SK-N-MC (cell line): ENCODE results near the gene KLHDC8A.

Experiments
- DNase-seq: peaks from one replicate; pipeline ENCODE4 v3.0.0-alpha.2; 2011; ENCODE audit warnings: low read depth, low spot score
- H3K27ac ChIP-seq: fragments of 200-600 bp; sonication (generic); 2 replicates; pipeline ENCODE4 v1.5.1; 2016; ENCODE audit warnings: mixed run types
- H3K36me3 ChIP-seq: fragments of 200-600 bp; sonication (generic); 2 replicates; pipeline ENCODE4 v1.6.1; 2017; ENCODE audit warnings: antibody characterized with exemption, low read length, mixed read lengths; ENCODE audit not compliant: insufficient read depth
- H3K4me3 ChIP-seq: fragments of 200-600 bp; sonication (generic); 2 replicates; pipeline ENCODE4 v1.5.1; 2016
- H3K9ac ChIP-seq: fragments of 200-600 bp; sonication (generic); 2 replicates; pipeline ENCODE4 v1.8.0; 2017; ENCODE audit warnings: mixed run types, mixed read lengths; ENCODE audit not compliant: insufficient read length
- H3K9me3 ChIP-seq: fragments of 200-600 bp; sonication (generic); 2 replicates; pipeline ENCODE4 v1.6.1; 2017; ENCODE audit warnings: low read depth, mild to moderate bottlenecking, antibody characterized with exemption, low read length, moderate library complexity, mixed read lengths
- EZH2 ChIP-seq: fragments of 200-600 bp; sonication (generic); IDR thresholded peaks from one replicate; pipeline ENCODE4 v1.6.1; 2017; ENCODE audit warnings: antibody characterized with exemption
- FOXP2 ChIP-seq: optimal IDR thresholded peaks from 2 replicates; pipeline ENCODE3; 2011; ENCODE audit warnings: mild to moderate bottlenecking, moderate library complexity; ENCODE audit not compliant: insufficient read depth; ENCODE audit errors: extremely low read length, control extremely low read depth
- POLR2AphosphoS5 ChIP-seq: IDR thresholded peaks from 2 replicates; pipeline ENCODE4 v1.6.1; 2012; ENCODE audit warnings: mild to moderate bottlenecking, low read depth, low read length, borderline replicate concordance

Gene KLHDC8A

DNA sequence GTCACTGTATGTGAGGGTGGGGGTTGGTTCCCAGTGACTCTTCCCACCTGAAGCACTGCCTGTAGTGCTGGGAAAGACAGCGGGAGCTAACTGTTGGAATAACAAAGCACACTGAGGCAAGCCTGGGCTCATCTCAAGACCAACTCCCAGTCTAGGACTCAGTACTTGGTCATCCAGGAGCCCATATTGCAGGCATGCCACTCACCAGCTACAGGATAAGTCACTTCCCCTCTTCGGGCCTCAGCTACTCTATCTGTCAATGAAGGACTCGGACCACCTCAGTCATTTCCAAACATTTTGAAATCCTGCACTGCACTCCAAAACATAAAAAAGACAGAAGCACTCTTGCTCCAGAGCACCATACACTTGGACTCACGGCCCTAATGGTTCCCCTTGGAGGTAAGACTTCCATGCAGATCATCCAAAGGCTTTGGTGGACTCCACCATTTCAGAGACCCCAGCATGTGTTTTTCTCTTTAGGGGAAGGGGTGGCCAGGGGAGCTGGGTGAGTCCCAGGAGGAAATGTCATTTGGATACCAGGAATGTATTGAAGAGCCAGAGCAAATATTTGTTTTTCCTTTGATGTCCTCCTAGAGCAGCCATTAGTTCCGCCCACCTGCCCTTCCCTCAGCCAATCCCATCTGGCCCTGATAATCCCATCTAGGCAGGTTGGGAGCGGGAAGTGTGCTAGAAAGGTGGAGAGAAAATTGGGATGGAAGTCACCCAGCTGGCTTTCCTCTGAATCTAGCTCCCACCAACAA lies 38.3 kb downstream of the KLHDC8A start:
- Histone ChIP-seq H3K9me3 (no peaks in the 10 kb centered on the region), H3K36me3 (no peaks in the 10 kb centered on the region), H3K27ac (no peak overlapping the region), H3K4me3 (no peak overlapping the region), H3K9ac (no peak overlapping the region)
- no peak for TF ChIP-seq EZH2
- no peak for TF ChIP-seq POLR2AphosphoS5
- no peak for DNase-seq

DNA sequence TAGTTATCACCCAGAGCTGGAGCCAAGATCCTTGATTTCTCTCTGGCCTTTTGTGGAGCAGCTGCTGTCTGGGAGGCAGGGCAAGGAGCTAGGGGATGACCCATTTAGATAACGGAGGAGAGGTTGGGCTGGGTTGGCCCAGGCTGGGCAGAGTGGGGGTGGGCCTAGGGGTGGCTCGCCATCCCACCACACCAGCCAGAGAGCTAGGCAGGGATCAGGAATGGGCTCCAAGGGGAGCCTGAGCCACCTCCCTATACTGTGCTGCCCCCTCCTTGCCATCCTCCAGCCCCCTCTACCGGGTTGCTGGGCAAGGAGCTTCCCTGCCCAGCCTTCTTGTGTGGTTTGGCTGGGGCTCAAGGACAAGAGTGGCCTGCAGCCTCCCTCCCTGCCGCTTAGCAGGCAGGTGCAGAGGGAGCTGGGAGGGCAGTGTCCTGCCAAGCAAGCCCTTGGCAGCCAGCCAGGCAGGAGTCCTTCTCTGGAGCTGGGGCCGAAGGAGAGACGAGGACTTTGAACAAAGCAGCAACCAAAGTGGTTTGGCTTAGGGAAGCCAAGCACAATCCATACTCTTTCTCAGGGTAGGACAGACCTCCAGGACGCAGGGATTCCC lies 39.3 kb downstream of the KLHDC8A start:
- no peaks in the 10 kb centered on the region for H3K9me3 ChIP-seq
- H3K27ac ChIP-seq: no peak overlapping the region
- H3K9ac ChIP-seq: no peak overlapping the region
- H3K4me3 ChIP-seq: no peak overlapping the region
- no peaks in the 10 kb centered on the region for H3K36me3 ChIP-seq
- DNase-seq: no peak
- TF ChIP-seq FOXP2 (no peak), POLR2AphosphoS5 (no peak), EZH2 (no peak)

DNA sequence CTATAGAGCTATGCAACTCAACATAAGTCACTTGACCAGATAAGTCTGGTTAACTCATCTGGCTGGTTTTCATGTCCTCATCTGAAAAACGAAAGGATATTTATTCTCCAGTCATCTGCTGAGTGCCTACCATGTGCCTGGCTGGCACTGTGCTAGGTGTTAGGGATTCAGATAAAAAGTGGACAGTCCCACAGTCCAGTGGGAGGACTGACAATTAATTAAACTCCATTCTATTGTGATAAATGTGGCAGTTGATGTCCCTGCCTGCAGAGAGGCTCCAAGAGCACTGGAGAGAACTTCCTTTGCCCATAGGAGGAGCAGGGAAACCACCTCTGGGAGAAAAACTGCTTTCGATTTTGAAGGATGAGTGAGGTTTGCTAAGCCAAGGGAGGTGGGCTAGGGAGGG lies 40.6 kb downstream of the KLHDC8A start:
- TF ChIP-seq FOXP2 (no peak), EZH2 (no peak), POLR2AphosphoS5 (no peak)
- Histone ChIP-seq H3K9ac (no peak overlapping the region), H3K4me3 (no peak overlapping the region), H3K27ac (no peak overlapping the region), H3K9me3 (no peaks in the 10 kb centered on the region), H3K36me3 (no peaks in the 10 kb centered on the region)
- no peak for DNase-seq

DNA sequence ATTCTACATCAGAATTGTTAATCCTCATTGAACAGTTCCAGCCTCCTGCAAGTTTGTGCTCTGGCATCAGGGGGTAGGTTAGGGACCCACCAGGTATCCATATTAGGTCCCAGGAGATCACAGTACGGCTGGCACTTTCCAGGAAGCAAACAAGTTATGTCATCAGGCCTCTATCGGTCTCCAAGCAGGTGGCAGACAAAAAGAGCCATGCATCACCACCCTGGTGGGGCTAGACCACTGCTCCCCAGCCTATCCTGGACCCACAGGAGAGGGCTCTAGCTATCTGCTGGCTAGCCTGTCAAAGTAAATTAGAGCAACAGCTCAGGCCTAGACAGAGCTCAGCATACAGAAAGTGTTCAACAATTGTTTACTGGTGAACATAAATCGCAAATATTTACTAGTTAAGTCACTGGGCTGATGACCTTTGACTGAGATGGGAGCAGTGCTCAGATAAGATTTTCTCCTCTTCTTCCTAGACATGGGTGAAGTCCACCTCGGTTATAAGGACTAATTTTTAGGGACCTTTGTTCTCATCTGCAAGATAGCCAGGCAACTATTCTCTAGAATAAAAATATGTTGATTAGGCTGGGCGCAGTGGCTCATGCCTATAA lies 41.6 kb downstream of the KLHDC8A start:
- Histone ChIP-seq H3K9me3 (no peaks in the 10 kb centered on the region), H3K27ac (no peak overlapping the region), H3K9ac (no peak overlapping the region), H3K4me3 (no peak overlapping the region), H3K36me3 (no peaks in the 10 kb centered on the region)
- DNase-seq: no peak
- no peak for TF ChIP-seq POLR2AphosphoS5
- no peak for TF ChIP-seq EZH2
- no peak for TF ChIP-seq FOXP2

DNA sequence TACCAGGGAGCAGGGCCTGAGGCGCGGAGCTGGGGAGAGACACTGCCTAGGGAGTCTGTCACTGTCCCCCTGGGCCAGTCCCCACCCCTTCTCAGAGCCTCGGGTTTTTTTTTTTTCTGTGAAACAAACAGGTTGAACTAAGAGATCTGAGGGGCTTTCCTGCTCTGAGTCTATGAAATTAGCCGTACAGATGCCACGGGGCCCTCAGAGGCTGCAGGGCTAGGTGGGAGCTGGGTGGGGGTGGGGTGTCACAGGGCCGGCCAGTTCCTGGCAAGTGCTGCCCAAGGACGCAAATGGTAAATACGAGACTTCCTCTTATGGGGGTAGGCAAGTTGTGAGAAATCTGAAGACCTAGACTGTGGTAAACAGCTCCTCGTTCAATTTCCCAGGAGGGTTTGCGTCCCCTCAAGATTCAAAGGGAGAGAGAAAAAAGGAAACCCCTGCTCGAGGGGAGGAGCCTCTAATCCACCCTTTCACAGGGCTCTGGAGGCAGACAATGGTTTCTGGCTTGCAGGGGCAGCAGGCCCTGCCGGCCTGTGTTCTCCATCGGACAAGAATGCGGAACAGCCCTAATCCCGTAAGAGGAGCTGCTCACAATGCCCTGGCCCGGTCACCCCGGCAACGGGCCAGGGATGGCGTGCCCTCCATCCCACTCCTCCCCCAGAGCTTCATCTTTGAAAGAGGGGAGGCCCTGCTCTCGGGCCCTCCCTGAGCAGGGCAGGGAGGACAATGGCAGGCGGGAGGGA lies 43.0 kb downstream of the KLHDC8A start:
- H3K9me3 ChIP-seq: no peaks in the 10 kb centered on the region
- H3K36me3 ChIP-seq: no peaks in the 10 kb centered on the region
- H3K4me3 ChIP-seq: no peak overlapping the region
- no peak overlapping the region for H3K27ac ChIP-seq
- DNase-seq: no peak
- TF ChIP-seq EZH2 (no peak), POLR2AphosphoS5 (no peak), FOXP2 (no peak)
- no peak overlapping the region for H3K9ac ChIP-seq

DNA sequence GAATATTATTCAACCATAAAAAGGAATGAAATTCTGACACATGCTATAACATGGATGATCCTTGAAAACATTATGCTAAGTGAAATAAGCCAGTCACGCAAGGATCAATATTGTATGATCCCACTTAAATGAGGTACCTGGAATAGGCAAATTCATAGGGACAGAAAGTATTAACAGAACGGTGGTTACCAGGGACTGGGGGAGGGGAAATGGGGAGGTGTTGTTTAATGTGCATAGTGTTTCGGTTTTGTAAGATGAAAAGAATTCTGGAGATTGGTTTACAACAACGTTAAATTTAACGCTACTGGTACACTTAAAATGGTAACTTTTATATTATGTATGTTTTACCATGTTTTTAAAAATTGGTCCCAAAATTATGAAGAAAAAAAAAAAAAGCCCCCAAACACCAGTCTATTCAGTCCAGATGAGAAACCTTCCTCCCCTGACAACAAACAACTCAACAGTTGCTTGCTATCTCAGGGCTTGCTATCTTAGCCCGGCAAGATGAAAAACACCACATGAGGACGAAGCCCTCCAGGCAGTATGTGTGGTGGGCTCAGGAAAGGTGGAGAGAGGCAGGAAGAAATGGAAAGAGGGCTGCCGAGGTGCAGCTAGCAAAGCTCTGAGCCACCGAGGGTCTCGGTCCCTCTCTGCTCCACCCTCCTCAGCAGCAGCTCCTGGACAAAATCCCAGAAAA lies 43.7 kb downstream of the KLHDC8A start:
- Histone ChIP-seq H3K27ac (no peak overlapping the region), H3K36me3 (no peaks in the 10 kb centered on the region), H3K4me3 (no peak overlapping the region), H3K9me3 (no peaks in the 10 kb centered on the region), H3K9ac (no peak overlapping the region)
- no peak for TF ChIP-seq POLR2AphosphoS5
- no peak for TF ChIP-seq EZH2
- TF ChIP-seq FOXP2: no peak
- DNase-seq: no peak

DNA sequence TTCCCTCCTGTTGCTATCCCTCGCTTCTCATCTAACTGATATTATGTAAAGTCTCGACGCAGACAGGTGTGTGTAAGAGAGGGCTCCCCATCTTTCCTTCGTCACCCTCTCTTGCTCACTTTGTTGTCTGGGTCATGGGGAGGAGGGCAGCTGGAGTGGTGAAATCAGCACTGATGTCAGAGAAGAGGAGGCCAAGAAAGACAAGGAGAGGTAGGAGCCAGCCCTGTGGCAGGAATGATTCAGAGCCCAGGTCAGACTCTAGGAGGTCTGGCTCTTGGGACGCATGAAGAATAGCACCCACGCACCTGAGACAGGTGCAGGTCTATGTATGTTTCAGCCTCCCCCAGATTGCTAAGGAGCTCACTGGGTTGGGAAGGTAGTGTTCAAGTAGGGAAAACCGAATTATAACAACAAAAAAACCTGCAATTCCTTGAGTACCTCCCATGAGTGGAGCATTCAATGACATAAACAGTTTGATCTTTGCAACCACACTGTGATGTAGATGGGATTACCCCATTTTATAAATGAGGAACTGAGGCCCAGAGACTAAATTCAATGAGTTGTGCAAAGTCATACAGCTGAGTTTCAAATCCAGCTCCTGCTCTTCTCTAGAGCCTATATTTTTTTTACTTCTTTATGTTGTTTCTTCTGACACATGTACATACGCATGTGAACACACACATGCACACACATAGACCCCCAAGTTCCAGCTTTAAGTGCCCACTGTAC lies 45.6 kb downstream of the KLHDC8A start:
- DNase-seq: no peak
- no peaks in the 10 kb centered on the region for H3K36me3 ChIP-seq
- H3K4me3 ChIP-seq: no peak overlapping the region
- no peak overlapping the region for H3K27ac ChIP-seq
- H3K9ac ChIP-seq: no peak overlapping the region
- H3K9me3 ChIP-seq: no peaks in the 10 kb centered on the region
- TF ChIP-seq EZH2: no peak
- no peak for TF ChIP-seq FOXP2
- no peak for TF ChIP-seq POLR2AphosphoS5

DNA sequence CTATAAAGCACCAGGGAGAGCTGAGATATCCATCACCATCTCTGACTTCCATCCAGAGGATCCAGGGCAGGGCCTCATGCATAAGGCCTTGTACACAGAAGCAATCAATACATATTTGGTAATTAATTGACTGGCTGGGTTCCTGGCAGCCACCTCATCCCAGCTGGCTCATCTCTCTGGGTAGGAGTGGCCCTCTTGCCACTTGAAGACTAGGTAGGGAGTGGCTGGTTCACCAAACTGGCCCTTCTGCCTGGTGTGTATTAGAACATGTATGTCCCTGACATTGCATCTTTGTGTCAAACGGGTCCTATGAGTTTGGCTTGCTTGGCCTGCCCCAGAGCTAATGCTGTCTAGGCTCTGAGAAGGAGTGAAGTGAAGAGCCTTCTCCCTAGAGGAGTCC lies 47.0 kb downstream of the KLHDC8A start:
- no peak overlapping the region for H3K9ac ChIP-seq
- H3K27ac ChIP-seq: no peak overlapping the region
- H3K4me3 ChIP-seq: no peak overlapping the region
- H3K36me3 ChIP-seq: no peaks in the 10 kb centered on the region
- TF ChIP-seq EZH2 (no peak), FOXP2 (no peak), POLR2AphosphoS5 (no peak)
- no peak for DNase-seq
- H3K9me3 ChIP-seq: no peaks in the 10 kb centered on the region
